Neural cell (in vitro differentiated cells): Measurements from ENCODE around the gene STXBP1. TPM values are rescaled to one million over a fixed set of nuclear protein-coding genes. Genes with fewer than 3 reads are reported as not detected.
"Not testable (repeated sequence)": the region's sequence is repeated elsewhere in the genome, so short reads cannot be mapped to it uniquely, and the experiment has no call there.

ENCODE experiments used
- H2AFZ ChIP-seq: fragments of 200-600, 300-800 bp; sonication (generic), shearing (Covaris generic); 2 replicates; pipeline ENCODE4 v1.6.0; 2014; ENCODE audit warnings: low read depth, mild to moderate bottlenecking, antibody characterized with exemption, low read length, moderate library complexity
- H3F3A ChIP-seq: fragments of 200-600 bp; shearing (Covaris generic); 2 replicates; pipeline ENCODE4 v1.6.1; 2016; ENCODE audit warnings: mild to moderate bottlenecking, moderate library complexity, mixed read lengths, antibody characterized with exemption, low read length; ENCODE audit not compliant: insufficient read depth, poor library complexity, severe bottlenecking
- H3K27ac ChIP-seq: fragments of 200-600, 300-800 bp; sonication (generic), shearing (Covaris generic); 2 replicates; pipeline ENCODE4 v1.5.1; 2014; ENCODE audit warnings: mild to moderate bottlenecking, low read length, moderate library complexity
- H3K27me3 ChIP-seq: fragments of 300-800, 200-600 bp; sonication (generic), shearing (Covaris generic); 2 replicates; pipeline ENCODE4 v1.6.0; 2014; ENCODE audit warnings: mild to moderate bottlenecking, low read depth, low read length, moderate library complexity; ENCODE audit not compliant: insufficient read depth
- H3K36me3 ChIP-seq: fragments of 300-800, 200-600 bp; sonication (generic), shearing (Covaris generic); 2 replicates; pipeline ENCODE4 v1.5.1; 2014; ENCODE audit warnings: mild to moderate bottlenecking, antibody characterized with exemption, low read length, moderate library complexity; ENCODE audit not compliant: insufficient read depth
- H3K4me2 ChIP-seq: fragments of 300-800, 200-600 bp; sonication (generic), shearing (Covaris generic); 2 replicates; pipeline ENCODE4 v1.6.0; 2014; ENCODE audit warnings: mild to moderate bottlenecking, low read length
- H3K4me3 ChIP-seq: fragments of 300-800, 200-600 bp; sonication (generic), shearing (Covaris generic); 2 replicates; pipeline ENCODE4 v1.5.1; 2014; ENCODE audit warnings: mild to moderate bottlenecking, low read length, moderate library complexity
- H3K79me2 ChIP-seq: fragments of 200-600 bp; shearing (Covaris generic); replicated peaks from 2 replicates; pipeline ENCODE4 v1.6.0; 2014; ENCODE audit warnings: mild to moderate bottlenecking, low read length, moderate library complexity; ENCODE audit not compliant: insufficient read depth
- H3K9ac ChIP-seq: fragments of 300-800, 200-600 bp; sonication (generic), shearing (Covaris generic); 2 replicates; pipeline ENCODE4 v1.6.1; 2016; ENCODE audit warnings: mild to moderate bottlenecking, low read length, mixed read lengths
- H3K9me2 ChIP-seq: fragments of 200-600 bp; shearing (Covaris generic); 2 replicates; pipeline ENCODE4 v1.6.1; 2016; ENCODE audit warnings: mild to moderate bottlenecking, low read length, mixed read lengths; ENCODE audit not compliant: insufficient read depth
- H3K9me3 ChIP-seq: fragments of 200-600, 300-800 bp; sonication (generic), shearing (Covaris generic); 2 replicates; pipeline ENCODE4 v1.6.1; 2016; ENCODE audit warnings: mild to moderate bottlenecking, mixed run types, low read length, moderate library complexity, mixed read lengths
- H4K20me1 ChIP-seq: fragments of 200-600 bp; shearing (Covaris generic); 2 replicates; pipeline ENCODE4 v1.6.1; 2016; ENCODE audit warnings: mild to moderate bottlenecking, mixed run types; ENCODE audit not compliant: insufficient read depth
- EP300 ChIP-seq: fragments of 450-650 bp; conservative IDR thresholded peaks from 2 replicates; pipeline ENCODE4 v1.6.1; 2014; ENCODE audit warnings: antibody characterized with exemption, mild to moderate bottlenecking, moderate library complexity; ENCODE audit not compliant: poor library complexity, severe bottlenecking
- EZH2 ChIP-seq: fragments of 200-600, 300-800 bp; shearing (Covaris generic), sonication (generic); IDR thresholded peaks from 2 replicates; pipeline ENCODE4 v1.6.1; 2014; ENCODE audit warnings: antibody characterized with exemption, low read length, borderline replicate concordance, mild to moderate bottlenecking; ENCODE audit not compliant: insufficient read depth, poor library complexity, severe bottlenecking
- MXI1 ChIP-seq: fragments of 450-650 bp; conservative IDR thresholded peaks from 2 replicates; pipeline ENCODE4 v1.6.1; 2014; ENCODE audit warnings: antibody characterized with exemption, mild to moderate bottlenecking; ENCODE audit not compliant: poor library complexity, severe bottlenecking
- POLR2AphosphoS5 ChIP-seq: IDR thresholded peaks from 2 replicates; pipeline ENCODE4 v1.6.1; 2012
- RAD21 ChIP-seq: fragments of 450-650 bp; conservative IDR thresholded peaks from 2 replicates; pipeline ENCODE4 v1.6.1; 2014; ENCODE audit warnings: antibody characterized with exemption, mild to moderate bottlenecking, moderate library complexity
- SMC3 ChIP-seq: fragments of 450-650 bp; conservative IDR thresholded peaks from 2 replicates; pipeline ENCODE4 v1.6.1; 2014; ENCODE audit warnings: antibody characterized with exemption, mild to moderate bottlenecking, moderate library complexity; ENCODE audit not compliant: poor library complexity
- TAF1 ChIP-seq: IDR thresholded peaks from 2 replicates; pipeline ENCODE4 v1.6.1; 2012; ENCODE audit warnings: low read depth
- polyA plus RNA-seq: library from polyadenylated mRNA; depleted of rRNA; stranded (reverse); fragments of >200 nt; gene quantifications from 2 replicates; pipeline ENCODE4 v1.2.3, GENCODE V29; 2014
- TF ChIP-seq, protein P1 (sequence below): fragments of 450-650 bp; IDR thresholded peaks from 2 replicates; pipeline ENCODE4 v1.5.1; 2014; ENCODE audit warnings: antibody characterized with exemption, mild to moderate bottlenecking, moderate library complexity; ENCODE audit not compliant: poor library complexity, severe bottlenecking
- TF ChIP-seq, protein P2 (sequence below): IDR thresholded peaks from 2 replicates; pipeline ENCODE4 v1.6.1; 2012; ENCODE audit warnings: borderline replicate concordance

Gene STXBP1
- polyA plus RNA-seq, 1 donor from 2014 or later, result 42.5 TPM

DNA sequence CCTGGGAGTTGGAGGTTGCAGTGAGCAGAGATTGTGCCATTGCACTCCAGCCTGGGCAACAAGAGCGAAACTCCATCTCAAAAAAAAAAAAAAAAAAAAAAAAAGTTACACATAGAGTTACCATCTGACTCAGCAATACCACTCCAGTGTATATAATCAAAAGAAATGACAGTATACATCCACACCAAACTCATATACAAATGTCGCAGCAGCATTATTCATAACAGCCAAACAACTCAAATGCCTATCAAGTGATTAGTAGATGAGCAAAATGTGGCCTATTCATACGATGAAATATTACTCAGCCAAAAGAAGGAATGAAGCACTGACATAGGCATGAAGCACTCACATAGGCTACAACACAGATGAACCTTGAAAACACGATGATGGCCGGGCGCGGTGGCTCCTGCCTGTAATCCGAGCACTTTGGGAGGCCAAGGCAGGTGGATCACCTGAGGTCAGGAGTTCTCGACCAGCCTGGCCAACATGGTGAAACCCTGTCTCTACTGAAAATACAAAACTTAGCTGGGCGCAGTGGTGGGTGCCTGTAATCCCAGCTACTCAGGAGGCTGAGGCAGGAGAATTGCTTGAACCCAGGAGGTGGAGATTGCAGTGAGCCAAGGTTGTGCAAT, 9.4 kb downstream of the STXBP1 start:
- H3K27me3 ChIP-seq, H4K20me1 ChIP-seq, H3K27ac ChIP-seq, H3K36me3 ChIP-seq, H3F3A ChIP-seq, H3K9ac ChIP-seq, H3K9me3 ChIP-seq, H3K4me3 ChIP-seq, H3K9me2 ChIP-seq, H2AFZ ChIP-seq, H3K4me2 ChIP-seq: not testable (repeated sequence)
- peaks cover 14% of the 10 kb centered on the region for H3K79me2 ChIP-seq

- H4K20me1 ChIP-seq, result peaks cover 4% of the 10 kb centered on the region
- H3K9me3 ChIP-seq, result no peaks in the 10 kb centered on the region
- no peak overlapping the region for H3K27ac ChIP-seq
- H2AFZ ChIP-seq, result no peak overlapping the region
- peaks cover 21% of the 10 kb centered on the region for H3K79me2 ChIP-seq
- H3K27me3 ChIP-seq, result no peaks in the 10 kb centered on the region
- no peaks in the 10 kb centered on the region for H3K36me3 ChIP-seq
- H3K4me2 ChIP-seq, result no peak overlapping the region
- no peaks in the 10 kb centered on the region for H3K9me2 ChIP-seq
- H3K9ac ChIP-seq, result no peak overlapping the region
- no peaks in the 10 kb centered on the region for H3F3A ChIP-seq
- no peak overlapping the region for H3K4me3 ChIP-seq
- no peak for TF ChIP-seq EZH2
- no peak for TF ChIP-seq TAF1
- TF ChIP-seq, protein P1, sequence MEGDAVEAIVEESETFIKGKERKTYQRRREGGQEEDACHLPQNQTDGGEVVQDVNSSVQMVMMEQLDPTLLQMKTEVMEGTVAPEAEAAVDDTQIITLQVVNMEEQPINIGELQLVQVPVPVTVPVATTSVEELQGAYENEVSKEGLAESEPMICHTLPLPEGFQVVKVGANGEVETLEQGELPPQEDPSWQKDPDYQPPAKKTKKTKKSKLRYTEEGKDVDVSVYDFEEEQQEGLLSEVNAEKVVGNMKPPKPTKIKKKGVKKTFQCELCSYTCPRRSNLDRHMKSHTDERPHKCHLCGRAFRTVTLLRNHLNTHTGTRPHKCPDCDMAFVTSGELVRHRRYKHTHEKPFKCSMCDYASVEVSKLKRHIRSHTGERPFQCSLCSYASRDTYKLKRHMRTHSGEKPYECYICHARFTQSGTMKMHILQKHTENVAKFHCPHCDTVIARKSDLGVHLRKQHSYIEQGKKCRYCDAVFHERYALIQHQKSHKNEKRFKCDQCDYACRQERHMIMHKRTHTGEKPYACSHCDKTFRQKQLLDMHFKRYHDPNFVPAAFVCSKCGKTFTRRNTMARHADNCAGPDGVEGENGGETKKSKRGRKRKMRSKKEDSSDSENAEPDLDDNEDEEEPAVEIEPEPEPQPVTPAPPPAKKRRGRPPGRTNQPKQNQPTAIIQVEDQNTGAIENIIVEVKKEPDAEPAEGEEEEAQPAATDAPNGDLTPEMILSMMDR, result no peak
- TF ChIP-seq SMC3, result no peak
- no peak for TF ChIP-seq MXI1
- TF ChIP-seq, protein P2, sequence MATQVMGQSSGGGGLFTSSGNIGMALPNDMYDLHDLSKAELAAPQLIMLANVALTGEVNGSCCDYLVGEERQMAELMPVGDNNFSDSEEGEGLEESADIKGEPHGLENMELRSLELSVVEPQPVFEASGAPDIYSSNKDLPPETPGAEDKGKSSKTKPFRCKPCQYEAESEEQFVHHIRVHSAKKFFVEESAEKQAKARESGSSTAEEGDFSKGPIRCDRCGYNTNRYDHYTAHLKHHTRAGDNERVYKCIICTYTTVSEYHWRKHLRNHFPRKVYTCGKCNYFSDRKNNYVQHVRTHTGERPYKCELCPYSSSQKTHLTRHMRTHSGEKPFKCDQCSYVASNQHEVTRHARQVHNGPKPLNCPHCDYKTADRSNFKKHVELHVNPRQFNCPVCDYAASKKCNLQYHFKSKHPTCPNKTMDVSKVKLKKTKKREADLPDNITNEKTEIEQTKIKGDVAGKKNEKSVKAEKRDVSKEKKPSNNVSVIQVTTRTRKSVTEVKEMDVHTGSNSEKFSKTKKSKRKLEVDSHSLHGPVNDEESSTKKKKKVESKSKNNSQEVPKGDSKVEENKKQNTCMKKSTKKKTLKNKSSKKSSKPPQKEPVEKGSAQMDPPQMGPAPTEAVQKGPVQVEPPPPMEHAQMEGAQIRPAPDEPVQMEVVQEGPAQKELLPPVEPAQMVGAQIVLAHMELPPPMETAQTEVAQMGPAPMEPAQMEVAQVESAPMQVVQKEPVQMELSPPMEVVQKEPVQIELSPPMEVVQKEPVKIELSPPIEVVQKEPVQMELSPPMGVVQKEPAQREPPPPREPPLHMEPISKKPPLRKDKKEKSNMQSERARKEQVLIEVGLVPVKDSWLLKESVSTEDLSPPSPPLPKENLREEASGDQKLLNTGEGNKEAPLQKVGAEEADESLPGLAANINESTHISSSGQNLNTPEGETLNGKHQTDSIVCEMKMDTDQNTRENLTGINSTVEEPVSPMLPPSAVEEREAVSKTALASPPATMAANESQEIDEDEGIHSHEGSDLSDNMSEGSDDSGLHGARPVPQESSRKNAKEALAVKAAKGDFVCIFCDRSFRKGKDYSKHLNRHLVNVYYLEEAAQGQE, result no peak
- TF ChIP-seq RAD21, result no peak
These were observed 14.8 kb downstream of the STXBP1 start for GRCh38 chr9:127626752-127627493.

GRCh38 chr9:127627494-127627855, 15.4 kb downstream of the STXBP1 start:
- TF ChIP-seq EZH2 (no peak), EP300 (no peak), RAD21 (no peak), POLR2AphosphoS5 (no peak), TAF1 (no peak), MXI1 (no peak), SMC3 (no peak)
- TF ChIP-seq, protein P2, result no peak
- TF ChIP-seq, protein P1, result no peak

More at GRCh38 chr9:127627494-127627855, 15.4 kb downstream of the STXBP1 start:
- Histone ChIP-seq H3K9me2 (no peaks in the 10 kb centered on the region), H4K20me1 (peaks cover 4% of the 10 kb centered on the region), H3K9ac (no peak overlapping the region), H3F3A (no peaks in the 10 kb centered on the region), H2AFZ (no peak overlapping the region), H3K79me2 (peaks cover 21% of the 10 kb centered on the region), H3K4me3 (no peak overlapping the region), H3K4me2 (no peak overlapping the region), H3K27me3 (no peaks in the 10 kb centered on the region), H3K9me3 (no peaks in the 10 kb centered on the region), H3K36me3 (no peaks in the 10 kb centered on the region), H3K27ac (no peak overlapping the region)
